SK-N-SH treated with all-trans-retinoic acid at 6 μM for 48 hours (cell line): ENCODE data around the gene CTNNA3.

Experiments
- ATAC-seq: fragments of 200-7000 bp; cut with Tn5 transposase; 3 replicates; pipeline ENCODE4 v1.9.1; 2020; ENCODE audit warnings: mild to moderate bottlenecking, moderate library complexity
- ARNTL ChIP-seq: fragments of 450-650 bp; formaldehyde crosslinking; IDR thresholded peaks from 2 replicates; pipeline ENCODE4 v1.5.0; 2020; ENCODE audit warnings: low read depth, mild to moderate bottlenecking, moderate library complexity, borderline replicate concordance
- BACH2 ChIP-seq: fragments of 250-450 bp; sonication (Bioruptor Pico); IDR thresholded peaks from 2 replicates; pipeline ENCODE4 v1.9.0; 2021; ENCODE audit warnings: mild to moderate bottlenecking, borderline replicate concordance
- CREB5 ChIP-seq: fragments of 250-450 bp; sonication (Bioruptor Pico); IDR thresholded peaks from 2 replicates; pipeline ENCODE4 v1.5.1; 2020; ENCODE audit warnings: low read depth, mild to moderate bottlenecking, moderate library complexity
- CSDC2 ChIP-seq: fragments of 250-450 bp; sonication (Bioruptor Pico); IDR thresholded peaks from 2 replicates; pipeline ENCODE4 v1.5.0; 2020; ENCODE audit warnings: mild to moderate bottlenecking, moderate library complexity
- CSRNP3 ChIP-seq: fragments of 250-450 bp; sonication (Bioruptor Pico); IDR thresholded peaks from 2 replicates; pipeline ENCODE4 v1.5.1; 2021; ENCODE audit warnings: mild to moderate bottlenecking, moderate library complexity
- ESRRG ChIP-seq: fragments of 250-450 bp; sonication (Bioruptor Pico); IDR thresholded peaks from 2 replicates; pipeline ENCODE4 v1.6.1; 2021; ENCODE audit warnings: mild to moderate bottlenecking
- GLIS3 ChIP-seq: fragments of 250-450 bp; sonication (Bioruptor Pico); IDR thresholded peaks from 2 replicates; pipeline ENCODE4 v1.5.0; 2020; ENCODE audit warnings: mild to moderate bottlenecking, moderate library complexity
- ISL1 ChIP-seq: fragments of 250-450 bp; sonication (Bioruptor Pico); IDR thresholded peaks from 2 replicates; pipeline ENCODE4 v2.1.2; 2022; ENCODE audit warnings: mild to moderate bottlenecking, moderate library complexity
- OSR1 ChIP-seq: fragments of 250-450 bp; sonication (Bioruptor Pico); IDR thresholded peaks from 2 replicates; pipeline ENCODE4 v1.8.0; 2022; ENCODE audit warnings: moderate library complexity, mild to moderate bottlenecking, inconsistent platforms
- PPARA ChIP-seq: fragments of 250-450 bp; sonication (Bioruptor Pico); IDR thresholded peaks from 2 replicates; pipeline ENCODE4 v1.5.0; 2020; ENCODE audit warnings: mild to moderate bottlenecking, borderline replicate concordance
- RARB ChIP-seq: fragments of 250-450 bp; sonication (Bioruptor Pico); IDR thresholded peaks from 2 replicates; pipeline ENCODE4 v1.8.0; 2021; ENCODE audit warnings: mild to moderate bottlenecking, moderate library complexity
- SNAI2 ChIP-seq: fragments of 250-450 bp; sonication (Bioruptor Pico); IDR thresholded peaks from 2 replicates; pipeline ENCODE4 v1.5.0; 2020; ENCODE audit warnings: mild to moderate bottlenecking, moderate library complexity
- TCF4 ChIP-seq: fragments of 250-450 bp; sonication (Bioruptor Pico); IDR thresholded peaks from 2 replicates; pipeline ENCODE4 v1.8.0; 2021; ENCODE audit warnings: mild to moderate bottlenecking, moderate library complexity, borderline replicate concordance
- TOX ChIP-seq: fragments of 250-450 bp; sonication (Bioruptor Pico); IDR thresholded peaks from 2 replicates; pipeline ENCODE4 v1.8.0; 2021; ENCODE audit warnings: mild to moderate bottlenecking, moderate library complexity, borderline replicate concordance
- ZC3H10 ChIP-seq: fragments of 250-450 bp; sonication (Bioruptor Pico); IDR thresholded peaks from 2 replicates; pipeline ENCODE4 v1.5.1; 2021; ENCODE audit warnings: mild to moderate bottlenecking, moderate library complexity
- ZFP3 ChIP-seq: fragments of 250-450 bp; sonication (Bioruptor Pico); IDR thresholded peaks from 2 replicates; pipeline ENCODE4 v1.5.0; 2020; ENCODE audit warnings: mild to moderate bottlenecking, moderate library complexity
- ZFP30 ChIP-seq: fragments of 450-650 bp; formaldehyde crosslinking; IDR thresholded peaks from 2 replicates; pipeline ENCODE4 v1.5.0; 2022; ENCODE audit warnings: mild to moderate bottlenecking, moderate library complexity
- ZNF70 ChIP-seq: fragments of 450-650 bp; formaldehyde crosslinking; IDR thresholded peaks from 2 replicates; pipeline ENCODE4 v1.5.0; 2020; ENCODE audit warnings: mild to moderate bottlenecking, moderate library complexity
- ZNF8 ChIP-seq: fragments of 450-650 bp; formaldehyde crosslinking; IDR thresholded peaks from 2 replicates; pipeline ENCODE4 v1.5.0; 2020; ENCODE audit warnings: mild to moderate bottlenecking, moderate library complexity
- TF ChIP-seq, protein P1 (sequence below): fragments of 250-450 bp; sonication (Bioruptor Pico); IDR thresholded peaks from 2 replicates; pipeline ENCODE4 v1.5.0; 2020; ENCODE audit warnings: mild to moderate bottlenecking, moderate library complexity
- TF ChIP-seq, protein P2 (sequence below): fragments of 250-450 bp; sonication (Bioruptor Pico); IDR thresholded peaks from 2 replicates; pipeline ENCODE4 v1.8.0; 2021; ENCODE audit warnings: low read depth, mild to moderate bottlenecking, moderate library complexity, borderline replicate concordance

CTNNA3 gene

DNA sequence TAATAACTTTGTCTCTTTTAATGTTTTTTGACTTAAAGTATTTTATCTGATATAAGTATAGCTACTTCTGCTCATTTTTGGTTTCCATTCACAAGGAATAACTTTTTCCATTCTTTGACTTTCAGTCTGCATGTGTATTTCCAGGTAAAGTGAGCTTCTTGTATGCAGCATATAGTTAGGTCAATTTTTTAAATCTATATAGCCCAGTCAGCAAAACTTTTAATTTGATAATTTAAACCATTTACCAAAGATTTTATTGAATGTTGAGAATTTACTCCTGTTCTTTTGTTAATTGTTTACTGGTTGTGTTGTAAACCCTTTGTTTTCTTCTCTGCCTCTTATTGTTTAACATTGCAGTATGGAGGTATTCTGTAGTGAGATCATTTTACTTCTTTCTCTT, 1467.1 kb downstream of the CTNNA3 start:
- no peak for ATAC-seq

DNA sequence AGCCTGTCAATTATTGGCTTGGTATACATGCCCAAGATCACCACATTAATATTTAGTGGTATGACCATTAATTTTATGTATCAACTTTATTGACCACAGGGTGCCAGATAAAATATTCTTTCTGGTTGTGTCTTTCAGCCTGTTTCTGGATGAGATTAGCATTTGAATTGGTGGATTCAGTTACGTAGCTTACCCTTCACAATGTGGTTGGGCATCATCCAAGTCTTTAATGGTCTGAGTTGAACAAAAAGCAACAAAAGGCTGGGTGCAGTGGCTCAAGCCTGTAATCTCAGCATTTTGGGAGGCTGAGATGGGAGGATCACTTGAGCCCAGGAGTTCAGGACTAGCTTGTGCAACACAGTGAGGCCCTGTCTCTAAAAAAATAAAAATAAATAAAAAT, 1472.3 kb downstream of the CTNNA3 start:
- ATAC-seq: no peak
- no peak for TF ChIP-seq ISL1
- TF ChIP-seq, protein P1, sequence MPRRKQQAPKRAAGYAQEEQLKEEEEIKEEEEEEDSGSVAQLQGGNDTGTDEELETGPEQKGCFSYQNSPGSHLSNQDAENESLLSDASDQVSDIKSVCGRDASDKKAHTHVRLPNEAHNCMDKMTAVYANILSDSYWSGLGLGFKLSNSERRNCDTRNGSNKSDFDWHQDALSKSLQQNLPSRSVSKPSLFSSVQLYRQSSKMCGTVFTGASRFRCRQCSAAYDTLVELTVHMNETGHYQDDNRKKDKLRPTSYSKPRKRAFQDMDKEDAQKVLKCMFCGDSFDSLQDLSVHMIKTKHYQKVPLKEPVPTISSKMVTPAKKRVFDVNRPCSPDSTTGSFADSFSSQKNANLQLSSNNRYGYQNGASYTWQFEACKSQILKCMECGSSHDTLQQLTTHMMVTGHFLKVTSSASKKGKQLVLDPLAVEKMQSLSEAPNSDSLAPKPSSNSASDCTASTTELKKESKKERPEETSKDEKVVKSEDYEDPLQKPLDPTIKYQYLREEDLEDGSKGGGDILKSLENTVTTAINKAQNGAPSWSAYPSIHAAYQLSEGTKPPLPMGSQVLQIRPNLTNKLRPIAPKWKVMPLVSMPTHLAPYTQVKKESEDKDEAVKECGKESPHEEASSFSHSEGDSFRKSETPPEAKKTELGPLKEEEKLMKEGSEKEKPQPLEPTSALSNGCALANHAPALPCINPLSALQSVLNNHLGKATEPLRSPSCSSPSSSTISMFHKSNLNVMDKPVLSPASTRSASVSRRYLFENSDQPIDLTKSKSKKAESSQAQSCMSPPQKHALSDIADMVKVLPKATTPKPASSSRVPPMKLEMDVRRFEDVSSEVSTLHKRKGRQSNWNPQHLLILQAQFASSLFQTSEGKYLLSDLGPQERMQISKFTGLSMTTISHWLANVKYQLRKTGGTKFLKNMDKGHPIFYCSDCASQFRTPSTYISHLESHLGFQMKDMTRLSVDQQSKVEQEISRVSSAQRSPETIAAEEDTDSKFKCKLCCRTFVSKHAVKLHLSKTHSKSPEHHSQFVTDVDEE (CRISPR knock-in tag): no peak
- TF ChIP-seq PPARA (CRISPR knock-in tag): no peak
- no peak for TF ChIP-seq SNAI2 (CRISPR knock-in tag)
- TF ChIP-seq ZC3H10 (CRISPR knock-in tag): no peak
- no peak for TF ChIP-seq TOX (CRISPR knock-in tag)
- no peak for TF ChIP-seq RARB
- TF ChIP-seq ZFP3 (CRISPR knock-in tag): no peak
- no peak for TF ChIP-seq ZFP30 (CRISPR knock-in tag)
- no peak for TF ChIP-seq BACH2
- TF ChIP-seq CSRNP3 (CRISPR knock-in tag): no peak
- TF ChIP-seq GLIS3 (CRISPR knock-in tag): no peak
- TF ChIP-seq OSR1: no peak
- no peak for TF ChIP-seq CSDC2 (CRISPR knock-in tag)
- TF ChIP-seq TCF4 (CRISPR knock-in tag): no peak
- TF ChIP-seq ZNF70 (CRISPR knock-in tag): no peak
- TF ChIP-seq ESRRG: no peak
- no peak for TF ChIP-seq ZNF8 (CRISPR knock-in tag)

More for the DNA sequence above, 1467.1 kb downstream of the CTNNA3 start:
- TF ChIP-seq GLIS3 (CRISPR knock-in tag) (no peak), ZFP3 (CRISPR knock-in tag) (no peak), TOX (CRISPR knock-in tag) (no peak), ARNTL (CRISPR knock-in tag) (no peak), CREB5 (CRISPR knock-in tag) (no peak), RARB (no peak), TCF4 (CRISPR knock-in tag) (no peak), ZFP30 (CRISPR knock-in tag) (no peak), ZNF70 (CRISPR knock-in tag) (no peak), ESRRG (no peak), SNAI2 (CRISPR knock-in tag) (no peak), PPARA (CRISPR knock-in tag) (no peak), ZNF8 (CRISPR knock-in tag) (no peak), CSDC2 (CRISPR knock-in tag) (no peak), ISL1 (no peak)
- TF ChIP-seq, protein P2, sequence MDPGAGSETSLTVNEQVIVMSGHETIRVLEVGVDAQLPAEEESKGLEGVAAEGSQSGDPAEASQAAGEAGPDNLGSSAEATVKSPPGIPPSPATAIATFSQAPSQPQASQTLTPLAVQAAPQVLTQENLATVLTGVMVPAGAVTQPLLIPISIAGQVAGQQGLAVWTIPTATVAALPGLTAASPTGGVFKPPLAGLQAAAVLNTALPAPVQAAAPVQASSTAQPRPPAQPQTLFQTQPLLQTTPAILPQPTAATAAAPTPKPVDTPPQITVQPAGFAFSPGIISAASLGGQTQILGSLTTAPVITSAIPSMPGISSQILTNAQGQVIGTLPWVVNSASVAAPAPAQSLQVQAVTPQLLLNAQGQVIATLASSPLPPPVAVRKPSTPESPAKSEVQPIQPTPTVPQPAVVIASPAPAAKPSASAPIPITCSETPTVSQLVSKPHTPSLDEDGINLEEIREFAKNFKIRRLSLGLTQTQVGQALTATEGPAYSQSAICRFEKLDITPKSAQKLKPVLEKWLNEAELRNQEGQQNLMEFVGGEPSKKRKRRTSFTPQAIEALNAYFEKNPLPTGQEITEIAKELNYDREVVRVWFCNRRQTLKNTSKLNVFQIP: no peak
- TF ChIP-seq, protein P1 (CRISPR knock-in tag): no peak
